HepG2 (cell line): ENCODE measurements around the gene SETD1A. TPM values are rescaled to one million over a fixed set of nuclear protein-coding genes. Genes with fewer than 3 reads are reported as not detected.

Source experiments
- ATAC-seq: fragments of 200-7000 bp; cut with Tn5 transposase; 3 replicates; pipeline ENCODE4 v1.9.1; 2020; ENCODE audit warnings: mild to moderate bottlenecking, moderate library complexity
- BruUV-seq: library from RNA; stranded (reverse); fragments of 400-500 nt; replicated peaks from 2 replicates; lab custom pipeline; 2021; lab: Mats Ljungman, UMichigan
- CTCF ChIA-PET: fragments of 300-600 bp; formaldehyde crosslinking; extraction: SDS; loops from one replicate; lab custom pipeline; 2021; ENCODE audit warnings: low total read pairs, inconsistent platforms, low intra/inter-chr PET ratio; lab: Yijun Ruan, JAX
- POLR2A ChIA-PET: fragments of 350-600 bp; sonication (Branson Sonifier 250); formaldehyde crosslinking; loops from one replicate; lab custom pipeline; 2020; ENCODE audit warnings: antibody characterized with exemption, inconsistent platforms; lab: Yijun Ruan, JAX
- DNase-seq: peaks from one replicate; pipeline ENCODE4 v3.0.0-alpha.2; 2015; ENCODE audit warnings: low spot score
- FAIRE-seq: peaks from 3 replicates; lab custom pipeline; 2011; peaks lifted over from hg19 to GRCh38; lab: Jason Lieb, UNC
- H2AFZ ChIP-seq: one replicate; pipeline ENCODE4 v1.6.1; 2011; ENCODE audit warnings: low read length, inconsistent platforms
- H3K27ac ChIP-seq: fragments of 300-600 bp; 3 replicates; pipeline ENCODE4 v1.8.0; 2011; ENCODE audit warnings: mixed run types, mild to moderate bottlenecking, mixed read lengths, low read length, inconsistent platforms; ENCODE audit not compliant: insufficient read depth; ENCODE audit errors: extremely low read length
- H3K27me3 ChIP-seq, 2 experiments: fragments of 200-600 bp in 1 of 2; 2 replicates in 1 of 2; 3 replicates in 1 of 2; pipeline versions ENCODE4 v1.6.0 to v1.8.0; 2011; ENCODE audit warnings: low read length in 2 of 2, mild to moderate bottlenecking in 2 of 2, moderate library complexity in 2 of 2, inconsistent platforms in 1 of 2; ENCODE audit not compliant: insufficient read depth in 2 of 2, control insufficient read depth in 1 of 2
- H3K36me3 ChIP-seq, 2 experiments: fragments of 200-600 bp in 1 of 2; replicated peaks in 1 of 2; 2 replicates in 1 of 2; 3 replicates in 1 of 2; pipeline versions ENCODE4 v1.5.1 to v1.8.0; 2011; ENCODE audit warnings: low read length in 2 of 2, inconsistent platforms in 1 of 2; ENCODE audit not compliant: insufficient read depth in 2 of 2, control insufficient read depth in 1 of 2
- H3K4me1 ChIP-seq: 2 replicates; pipeline ENCODE4 v1.5.1; 2012; ENCODE audit warnings: low read length, inconsistent platforms; ENCODE audit not compliant: insufficient read depth
- H3K4me2 ChIP-seq: 2 replicates; pipeline ENCODE4 v1.6.0; 2011; ENCODE audit warnings: low read depth, low read length, inconsistent platforms
- H3K4me3 ChIP-seq, 3 experiments: fragments of 200-600 bp in 1 of 3; sonication (generic), shearing (Covaris generic) in 1 of 3; replicated peaks in 1 of 3; 2 replicates each; pipeline ENCODE4 v1.5.1; 2011 to 2016; ENCODE audit warnings: low read length in 3 of 3, inconsistent platforms in 2 of 3, low read depth in 2 of 3, mild to moderate bottlenecking in 2 of 3, control low read depth in 1 of 3, mixed read lengths in 1 of 3; ENCODE audit not compliant: insufficient read depth in 1 of 3
- H3K79me2 ChIP-seq: one replicate; pipeline ENCODE4 v1.6.1; 2011; ENCODE audit warnings: low read length, inconsistent platforms; ENCODE audit not compliant: insufficient read depth
- H3K9ac ChIP-seq: 2 replicates; pipeline ENCODE4 v1.6.0; 2011; ENCODE audit warnings: mild to moderate bottlenecking, low read depth, low read length, inconsistent platforms; ENCODE audit not compliant: insufficient read depth
- H3K9me3 ChIP-seq: 2 replicates; pipeline ENCODE4 v1.5.1; 2012; ENCODE audit warnings: mild to moderate bottlenecking, low read length
- H4K20me1 ChIP-seq: 2 replicates; pipeline ENCODE4 v1.6.0; 2011; ENCODE audit warnings: inconsistent platforms, mild to moderate bottlenecking, low read length, moderate library complexity; ENCODE audit not compliant: insufficient read depth
- AGO2 ChIP-seq: fragments of 200-400 bp; formaldehyde crosslinking; optimal IDR thresholded peaks from 2 replicates; pipeline ENCODE3; 2017; ENCODE audit warnings: mild to moderate bottlenecking, low read depth, low read length, moderate library complexity
- BRD4 ChIP-seq: sonication (generic); formaldehyde crosslinking; IDR thresholded peaks from 2 replicates; pipeline ENCODE4 v1.4.0; 2020; ENCODE audit warnings: missing genetic modification reagents
- GATAD1 ChIP-seq: IDR thresholded peaks from 2 replicates; pipeline ENCODE4 v1.6.1; 2016; ENCODE audit warnings: missing genetic modification reagents, missing compliant biosample characterization
- TCF12 ChIP-seq, 2 experiments: fragments of 450-650 bp in 1 of 2; sonication (generic) in 1 of 2; formaldehyde crosslinking in 1 of 2; IDR thresholded peaks; 2 replicates each; pipeline versions ENCODE4 v1.6.1 to v1.8.0; 2017 to 2022; ENCODE audit warnings: antibody characterized with exemption in 1 of 2, mild to moderate bottlenecking in 1 of 2, missing genetic modification reagents in 1 of 2, moderate library complexity in 1 of 2
- ZNF354B ChIP-seq: sonication (generic); formaldehyde crosslinking; IDR thresholded peaks from 2 replicates; pipeline ENCODE4 v1.8.0; 2022; ENCODE audit warnings: mild to moderate bottlenecking, missing genetic modification reagents
- ZNF629 ChIP-seq: sonication (generic); formaldehyde crosslinking; conservative IDR thresholded peaks from 2 replicates; pipeline ENCODE4 v1.5.0; 2020; ENCODE audit warnings: missing genetic modification reagents
- WGBS: methylation state at CpG from one replicate; pipeline ENCODE4 v1.1.6; 2017; ENCODE audit warnings: low lambda C conversion rate; 5-methylcytosine and 5-hydroxymethylcytosine counted together
- in situ Hi-C: cut with HindIII; loops from 2 replicates; pipeline ENCODE4 v1.10.0; 2017; ENCODE audit warnings: low pct_unique_long_range_greater_than_20kb; ENCODE audit not compliant: extremely low pct_ligation_motif_present
- intact Hi-C: fragments of 100-400 bp; cut with micrococcal nuclease; formaldehyde crosslinking; loops from one replicate; pipeline ENCODE4 v1.10.0; 2022; ENCODE audit not compliant: unreplicated experiment
- polyA plus RNA-seq, 8 experiments: library from polyadenylated mRNA; depleted of rRNA in 3 of 8; stranded (reverse) in 7 of 8; unstranded in 1 of 8; fragments of >200 nt; fragmentation: Illumina TruSeq in 4 of 8; extraction: Trizol in 4 of 8; gene quantifications; 2 replicates each; pipeline versions ENCODE4 v1.2.1 to v1.2.3, GENCODE V29; 2011 to 2016; ENCODE audit warnings: low read depth in 4 of 8, missing spikeins in 1 of 8, mixed read lengths in 1 of 8; ENCODE audit not compliant: insufficient read depth in 1 of 8
- total RNA-seq, 5 experiments: library from RNA; depleted of rRNA; stranded (reverse); fragments of >200 nt; fragmentation: Illumina TruSeq; extraction: Trizol; gene quantifications; 2 replicates each; pipeline ENCODE4 v1.2.3, GENCODE V29; 2016; ENCODE audit warnings: low read depth in 1 of 5

SETD1A gene
- total and polyA plus RNA-seq, 2 of the 13 experiments (the other 11 are each of a cell fraction or from before 2014, with no cell fraction given), result 3.8 to 5.6 TPM

- Histone ChIP-seq H3K9ac (no peak overlapping the region), H3K4me2 (no peak overlapping the region), H2AFZ (no peak overlapping the region), H3K36me3 (peaks cover 61 to 82% of the 10 kb centered on the region in 2 experiments), H3K9me3 (no peaks in the 10 kb centered on the region), H3K4me1 (no peaks in the 10 kb centered on the region), H3K79me2 (no peaks in the 10 kb centered on the region), H3K27ac (no peak overlapping the region), H3K4me3 (no peak overlapping the region), H3K27me3 (no peaks in the 10 kb centered on the region), H4K20me1 (no peaks in the 10 kb centered on the region)
- intact Hi-C loops, result no loop called here
- WGBS, result 94% methylated on average over 4 of the region's 4 CpGs
- POLR2A ChIA-PET, result interaction anchor here (1.6 kb wide), 1 partner anchor 13 kb away, joined by 4 read pairs; no protein-coding TSS in a partner anchor
- CTCF ChIA-PET, result no interaction called here
- no TSS peak for BruUV-seq
- FAIRE-seq (no peak), DNase-seq (no peak), ATAC-seq (no peak)
- TF ChIP-seq TCF12 (IDR thresholded peaks at IDR 0.05) (no peak), TCF12 (CRISPR knock-in tag; IDR thresholded peaks at IDR 0.05) (no peak), GATAD1 (no peak)
- in situ Hi-C loops, result no loop called here
Observed at GRCh38 chr16:30967795-30968194, 10.2 kb downstream of the SETD1A start.

- no peaks in the 10 kb centered on the region for H4K20me1 ChIP-seq
- DNase-seq (no peak), FAIRE-seq (no peak), ATAC-seq (no peak)
- no peaks in the 10 kb centered on the region for H3K79me2 ChIP-seq
- no peak overlapping the region for H3K27ac ChIP-seq
- H3K9me3 ChIP-seq, result no peaks in the 10 kb centered on the region
- CTCF ChIA-PET, result no interaction called here
- no peaks in the 10 kb centered on the region for H3K4me1 ChIP-seq
- H3K27me3 ChIP-seq, result no peaks in the 10 kb centered on the region
- BruUV-seq, result no TSS peak
- no peak for TF ChIP-seq ZNF629 (CRISPR knock-in tag)
- TF ChIP-seq BRD4 (CRISPR knock-in tag), result no peak
- TF ChIP-seq AGO2, result peak; percentile 41
- TF ChIP-seq ZNF354B (CRISPR knock-in tag), result 0 out of 2 replicates have a peak, but pooled peaks have one; percentile 43
- TF ChIP-seq, all 625 proteins: peak for 2
- no peak overlapping the region for H3K4me2 ChIP-seq
- intact Hi-C loops, result no loop called here
- peaks cover 60 to 85% of the 10 kb centered on the region in 2 experiments for H3K36me3 ChIP-seq
- POLR2A ChIA-PET, result interaction anchor here (0.7 kb wide), 1 partner anchor 401 kb away, joined by 3 read pairs; no protein-coding TSS in a partner anchor
- H3K4me3 ChIP-seq, result no peak overlapping the region
- H2AFZ ChIP-seq, result no peak overlapping the region
- 95% methylated on average over 19 of the region's 19 CpGs for WGBS
- in situ Hi-C loops, result no loop called here
- no peak overlapping the region for H3K9ac ChIP-seq
Observed at GRCh38 chr16:30969246-30969842, 11.8 kb downstream of the SETD1A start.
